ENCODE data around the gene NEIL1. TPM values are rescaled to one million over a fixed set of nuclear protein-coding genes. Genes with fewer than 3 reads are reported as not detected.

The NEIL1 gene
- total RNA-seq, 3 donors from 2014 or later = 23.4 to 101 (median 97.9) TPM

- intact Hi-C loops (cut with DNase I; ENCODE audit: low total_unique reads) = loop anchor here (1.0 kb wide), 1 partner anchor 260 kb away; no protein-coding TSS in a partner anchor
- Histone ChIP-seq H3K27ac (no peak overlapping the region), H3K36me3 (peaks cover 4% of the 10 kb centered on the region), H3K4me3 (no peak overlapping the region), H3K4me1 (no peaks in the 10 kb centered on the region), H3K27me3 (no peaks in the 10 kb centered on the region), H3K9me3 (no peaks in the 10 kb centered on the region)
- no peak for DNase-seq (ENCODE audit: low spot score in 2 of 2)
- TF ChIP-seq POLR2A (IDR thresholded peaks at IDR 0.05) = no peak
- TF ChIP-seq POLR2AphosphoS5 (IDR thresholded peaks at IDR 0.05) = no peak
- TF ChIP-seq CTCF (IDR thresholded peaks at IDR 0.05) = no peak
Observed at GRCh38 chr15:75356006-75356405, 9.2 kb downstream of the NEIL1 start.

DNA sequence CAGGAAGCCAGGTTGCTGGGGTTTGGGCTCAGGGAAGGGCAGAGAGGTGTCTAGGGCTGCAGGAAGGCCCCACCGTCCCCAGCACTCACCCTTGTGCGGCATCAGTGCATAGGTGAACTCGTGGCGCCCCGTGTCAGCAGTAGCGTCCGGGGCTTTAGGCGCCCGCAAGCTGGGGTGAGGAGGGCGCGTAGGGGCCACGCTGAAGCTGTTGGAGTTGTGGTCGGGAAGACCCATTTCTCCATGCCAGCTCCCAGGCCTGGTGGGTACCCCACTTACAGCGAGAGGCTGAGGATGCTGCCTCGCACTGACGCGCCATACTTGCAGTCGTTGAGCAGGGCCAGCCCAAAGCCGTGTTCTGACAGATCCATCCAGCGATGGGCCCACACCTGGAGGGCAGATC, 9.7 kb downstream of the NEIL1 start:
- DNase-seq (ENCODE audit: low spot score in 2 of 2) = no peak
- Histone ChIP-seq H3K4me3 (no peak overlapping the region), H3K27me3 (no peaks in the 10 kb centered on the region), H3K27ac (no peak overlapping the region), H3K4me1 (no peaks in the 10 kb centered on the region), H3K36me3 (peaks cover 9% of the 10 kb centered on the region), H3K9me3 (no peaks in the 10 kb centered on the region)
- intact Hi-C loops (cut with DNase I; ENCODE audit: low total_unique reads) = loop anchor here (1.0 kb wide), 1 partner anchor 260 kb away; no protein-coding TSS in a partner anchor
- TF ChIP-seq CTCF (IDR thresholded peaks at IDR 0.05) (no peak), POLR2AphosphoS5 (IDR thresholded peaks at IDR 0.05) (no peak), POLR2A (IDR thresholded peaks at IDR 0.05) (no peak)

DNA sequence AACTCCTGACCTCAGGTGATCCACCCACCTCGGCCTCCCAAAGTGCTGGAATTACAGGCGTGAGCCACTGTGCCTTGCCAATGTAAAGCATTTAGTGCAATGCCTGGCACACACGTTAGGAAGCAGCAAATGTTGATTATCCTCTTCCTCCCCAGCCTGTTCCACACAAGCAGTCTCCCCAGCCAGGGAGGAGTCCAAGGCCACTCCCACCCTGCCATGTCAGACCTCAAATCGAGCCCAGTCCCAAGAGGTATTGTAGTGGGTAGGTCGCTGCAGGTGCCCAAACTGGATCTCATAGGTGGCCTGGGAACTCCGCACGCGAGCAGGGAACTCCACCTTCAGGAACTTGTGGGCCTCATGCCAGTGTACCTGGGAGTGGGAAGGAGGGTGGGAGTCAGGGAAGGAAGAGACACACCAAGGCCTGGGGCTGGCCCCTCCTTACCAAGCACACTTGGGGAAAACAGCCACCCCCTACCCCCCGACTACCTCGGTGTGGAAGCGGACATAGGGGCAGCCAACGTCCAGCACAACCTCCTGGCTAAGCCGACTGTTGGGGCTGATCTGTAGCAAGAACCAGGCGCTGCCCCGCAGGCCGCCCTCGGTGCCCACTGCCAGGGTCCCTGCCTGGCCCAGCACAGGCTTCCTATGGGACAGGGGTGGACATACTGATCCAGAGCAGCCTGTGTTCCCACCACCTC, 11.3 kb downstream of the NEIL1 start:
- no peaks in the 10 kb centered on the region for H3K9me3 ChIP-seq
- DNase-seq (ENCODE audit: low spot score in 2 of 2) = no peak
- intact Hi-C loops (cut with DNase I; ENCODE audit: low total_unique reads) = no loop called here
- no peaks in the 10 kb centered on the region for H3K4me1 ChIP-seq
- no peaks in the 10 kb centered on the region for H3K27me3 ChIP-seq
- no peak overlapping the region for H3K4me3 ChIP-seq
- H3K27ac ChIP-seq = no peak overlapping the region
- no peak for TF ChIP-seq CTCF (IDR thresholded peaks at IDR 0.05)
- TF ChIP-seq POLR2A (IDR thresholded peaks at IDR 0.05) = no peak
- no peak for TF ChIP-seq POLR2AphosphoS5 (IDR thresholded peaks at IDR 0.05)
- H3K36me3 ChIP-seq = peaks cover 9% of the 10 kb centered on the region

DNA sequence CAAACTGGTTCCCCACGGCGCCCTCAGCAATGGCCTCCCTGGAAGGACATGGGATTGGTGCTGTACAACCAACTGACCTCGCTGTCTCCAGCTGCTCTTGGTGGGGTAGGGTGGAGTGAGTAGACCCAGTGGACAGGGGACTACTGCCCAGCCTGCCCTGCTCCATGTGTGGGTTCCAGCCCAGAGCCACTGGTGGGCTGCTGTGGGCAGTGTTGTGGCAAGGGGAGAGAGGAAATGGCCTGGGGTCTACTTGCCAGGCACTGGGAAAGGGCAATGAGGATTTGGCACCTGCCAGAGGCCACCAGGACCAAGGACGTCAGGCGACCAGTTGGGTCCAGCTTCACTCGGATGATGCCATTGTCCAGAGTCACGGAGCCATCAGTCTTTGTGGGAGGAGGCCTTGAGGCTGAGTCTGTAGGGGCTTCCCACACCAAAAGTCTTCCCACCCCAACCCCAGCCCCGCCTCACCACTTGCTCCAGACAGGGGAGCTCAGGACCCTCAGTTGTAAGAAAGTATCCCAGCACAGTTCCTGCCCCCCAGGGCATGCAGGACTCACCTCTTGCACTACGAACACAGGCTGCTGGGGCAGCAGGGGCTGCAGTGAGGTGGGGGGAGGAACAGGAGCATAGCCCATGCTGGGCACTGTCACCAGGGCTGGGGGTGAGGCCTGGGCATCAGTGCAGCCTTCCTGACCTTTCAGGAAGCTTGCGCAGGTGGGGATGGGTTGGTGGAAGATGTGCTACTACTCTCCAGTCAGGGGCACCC, 12.1 kb downstream of the NEIL1 start:
- Histone ChIP-seq H3K4me3 (no peak overlapping the region), H3K36me3 (peaks cover 9% of the 10 kb centered on the region), H3K4me1 (no peaks in the 10 kb centered on the region)

More for the DNA sequence above, 12.1 kb downstream of the NEIL1 start:
- TF ChIP-seq CTCF (IDR thresholded peaks at IDR 0.05) (no peak), POLR2A (IDR thresholded peaks at IDR 0.05) (no peak), POLR2AphosphoS5 (IDR thresholded peaks at IDR 0.05) (no peak)
- H3K27me3 ChIP-seq = no peaks in the 10 kb centered on the region
- no peaks in the 10 kb centered on the region for H3K9me3 ChIP-seq
- DNase-seq (ENCODE audit: low spot score in 2 of 2) = no peak
- intact Hi-C loops (cut with DNase I; ENCODE audit: low total_unique reads) = no loop called here
- no peak overlapping the region for H3K27ac ChIP-seq

Data from breast epithelium (tissue), 4 donors.